SH-SY5Y (cell line): ENCODE data around the gene SUCLG2.

Experiments used
- GATA2 ChIP-seq: IDR thresholded peaks from 2 replicates; pipeline ENCODE4 v1.6.1; 2011; ENCODE audit warnings: mild to moderate bottlenecking, low read depth, low read length
- GATA3 ChIP-seq: IDR thresholded peaks from 2 replicates; pipeline ENCODE4 v1.6.1; 2011; ENCODE audit warnings: low read depth, mild to moderate bottlenecking, low read length, moderate library complexity

- TF ChIP-seq GATA3 = no peak
- no peak for TF ChIP-seq GATA2
These were observed 89.4 kb downstream of the SUCLG2 start for GRCh38 chr3:67564973-67565372.
